Left ventricle myocardium inferior (tissue), 1 donor: ENCODE data around the gene PRAMEF5. TPM values are rescaled to one million over a fixed set of nuclear protein-coding genes. Genes with fewer than 3 reads are reported as not detected.
"Not testable (repeated sequence)": the region's sequence is repeated elsewhere in the genome, so short reads cannot be mapped to it uniquely, and the experiment has no call there.

Source experiments
- DNase-seq: peaks from one replicate; pipeline ENCODE4 v3.0.0-alpha.2; 2020
- H3K27ac ChIP-seq: fragments of 200-600 bp; replicated peaks from 2 replicates; pipeline ENCODE4 v1.8.0; 2021
- H3K27me3 ChIP-seq: fragments of 200-600 bp; 2 replicates; pipeline ENCODE4 v1.8.0; 2021; ENCODE audit warnings: low read depth
- H3K36me3 ChIP-seq: fragments of 200-600 bp; 2 replicates; pipeline ENCODE4 v1.8.0; 2021
- H3K4me1 ChIP-seq: fragments of 200-600 bp; 2 replicates; pipeline ENCODE4 v1.8.0; 2021
- H3K4me3 ChIP-seq: fragments of 200-600 bp; 2 replicates; pipeline ENCODE4 v1.8.0; 2021; ENCODE audit warnings: mild to moderate bottlenecking, moderate library complexity
- H3K9me3 ChIP-seq: fragments of 200-600 bp; replicated peaks from 2 replicates; pipeline ENCODE4 v1.8.0; 2021
- intact Hi-C: fragments of 100-400 bp; cut with micrococcal nuclease; formaldehyde crosslinking; loops from one replicate; pipeline ENCODE4 v1.11.0; 2022
- total RNA-seq: library from RNA; stranded (reverse); fragmentation: NEBNext Ultra II Directional; extraction: Animal tissue kit (Norgen Biotek cat#: 25700); gene quantifications from one replicate; pipeline ENCODE4 v1.2.1, GENCODE V29; 2021
- donor health status: DM: no; HTN: yes; CAD: no; lungs with severe emphysema.

PRAMEF5 gene
- total RNA-seq, 1 donor from 2014 or later: not detected

GRCh38 chr1:13297216-13297931 lies 43.4 kb downstream of the PRAMEF5 start:
- H3K27me3 ChIP-seq, H3K4me1 ChIP-seq, H3K9me3 ChIP-seq, intact Hi-C loops, H3K36me3 ChIP-seq, DNase-seq, H3K4me3 ChIP-seq, H3K27ac ChIP-seq: not testable (repeated sequence)

GRCh38 chr1:13298699-13299098 lies 44.7 kb downstream of the PRAMEF5 start:
- H3K27me3 ChIP-seq, H3K4me1 ChIP-seq, intact Hi-C loops, H3K4me3 ChIP-seq, H3K36me3 ChIP-seq, DNase-seq, H3K27ac ChIP-seq, H3K9me3 ChIP-seq: not testable (repeated sequence)

GRCh38 chr1:13302197-13302596 lies 48.2 kb downstream of the PRAMEF5 start:
- H3K4me1 ChIP-seq, DNase-seq, intact Hi-C loops, H3K27me3 ChIP-seq, H3K4me3 ChIP-seq, H3K27ac ChIP-seq, H3K9me3 ChIP-seq, H3K36me3 ChIP-seq: not testable (repeated sequence)

GRCh38 chr1:13303239-13303638 lies 49.2 kb downstream of the PRAMEF5 start, which contains the start of gene PRAMEF33:
TSS of gene PRAMEF33 (plus strand) at chr1:13303539. CDS start at chr1:13305955, 2,416 bp downstream.
- H3K36me3 ChIP-seq, DNase-seq, H3K4me3 ChIP-seq, intact Hi-C loops, H3K27me3 ChIP-seq, H3K9me3 ChIP-seq, H3K4me1 ChIP-seq, H3K27ac ChIP-seq: not testable (repeated sequence)

Other genes starting within 250 kb of the PRAMEF5 start
- not detected for gene PRAMEF27, start 197.6 kb upstream of the PRAMEF5 start, total RNA-seq
- gene HNRNPCL3, start 193.4 kb upstream of the PRAMEF5 start, total RNA-seq: not detected
- gene PRAMEF25, start 183.4 kb upstream of the PRAMEF5 start, total RNA-seq: not detected
- not detected for gene HNRNPCL2, start 137.3 kb upstream of the PRAMEF5 start, total RNA-seq
- not detected for gene PRAMEF26, start 98.2 kb upstream of the PRAMEF5 start, total RNA-seq
- gene HNRNPCL4, start 88.6 kb upstream of the PRAMEF5 start, total RNA-seq: not detected
- not detected for gene PRAMEF9, start 82.3 kb upstream of the PRAMEF5 start, total RNA-seq
- not detected for gene PRAMEF13, start 52.8 kb upstream of the PRAMEF5 start, total RNA-seq
- gene PRAMEF18, start 28.0 kb upstream of the PRAMEF5 start, total RNA-seq: not detected
- gene PRAMEF8, start 30.9 kb downstream of the PRAMEF5 start, total RNA-seq: not detected
- gene PRAMEF33, start 49.3 kb downstream of the PRAMEF5 start, total RNA-seq: not detected
- not detected for gene PRAMEF15, start 61.4 kb downstream of the PRAMEF5 start, total RNA-seq
- gene PRAMEF14, start 92.9 kb downstream of the PRAMEF5 start, total RNA-seq: not detected
- gene PRAMEF19, start 117.7 kb downstream of the PRAMEF5 start, total RNA-seq: not detected
- not detected for gene PRAMEF17, start 135.4 kb downstream of the PRAMEF5 start, total RNA-seq
- not detected for gene PRAMEF20, start 156.3 kb downstream of the PRAMEF5 start, total RNA-seq